Measurements from ENCODE around the gene LRRTM2. TPM values are rescaled to one million over a fixed set of nuclear protein-coding genes. Genes with fewer than 3 reads are reported as not detected.
"Not testable (repeated sequence)": the region's sequence is repeated elsewhere in the genome, so short reads cannot be mapped to it uniquely, and the experiment has no call there.

Gene LRRTM2
- total RNA-seq, 1 donor from 2014 or later = not detected

DNA sequence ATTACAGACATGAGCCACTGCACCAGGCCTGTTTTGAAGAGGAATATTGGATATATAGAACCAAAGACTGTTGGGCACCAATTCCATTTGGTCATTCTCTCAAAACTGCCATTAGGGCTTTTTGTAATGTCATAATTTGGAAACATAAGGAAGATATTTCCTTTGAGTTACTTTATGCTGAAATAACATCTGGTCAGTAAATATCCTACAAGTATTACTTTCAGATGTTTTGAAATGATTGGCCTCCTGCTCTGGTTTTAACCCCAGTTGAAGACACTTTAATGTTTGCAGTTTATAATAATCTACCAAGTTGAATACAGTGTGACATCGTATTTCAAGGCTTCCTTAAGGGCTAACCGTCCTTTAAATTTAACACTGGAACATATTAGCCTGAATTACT is 33.6 kb downstream of the LRRTM2 start:
- ATAC-seq (no peak), DNase-seq (ENCODE audit: low spot score) (no peak)

DNA sequence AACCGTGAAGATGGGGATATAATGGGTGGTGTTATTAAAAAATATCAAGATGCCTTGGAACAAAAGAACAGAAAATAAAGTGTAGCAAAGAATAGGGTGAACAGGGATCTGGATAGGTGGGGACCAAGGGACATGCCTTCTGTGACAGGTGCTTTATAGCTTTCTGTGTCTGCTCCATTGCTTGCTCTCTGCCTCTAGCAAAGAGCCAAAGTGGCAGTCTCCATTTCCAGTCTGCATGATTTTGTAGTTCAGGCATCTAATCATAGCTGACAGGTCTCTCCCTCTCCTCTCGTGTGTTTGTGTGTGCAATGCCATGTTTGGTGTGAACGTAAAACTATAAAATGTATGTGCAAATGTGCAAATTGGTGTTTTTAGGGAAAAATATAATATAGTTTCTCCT is 35.0 kb downstream of the LRRTM2 start:
- no peak for DNase-seq (ENCODE audit: low spot score)
- no peak for ATAC-seq

DNA sequence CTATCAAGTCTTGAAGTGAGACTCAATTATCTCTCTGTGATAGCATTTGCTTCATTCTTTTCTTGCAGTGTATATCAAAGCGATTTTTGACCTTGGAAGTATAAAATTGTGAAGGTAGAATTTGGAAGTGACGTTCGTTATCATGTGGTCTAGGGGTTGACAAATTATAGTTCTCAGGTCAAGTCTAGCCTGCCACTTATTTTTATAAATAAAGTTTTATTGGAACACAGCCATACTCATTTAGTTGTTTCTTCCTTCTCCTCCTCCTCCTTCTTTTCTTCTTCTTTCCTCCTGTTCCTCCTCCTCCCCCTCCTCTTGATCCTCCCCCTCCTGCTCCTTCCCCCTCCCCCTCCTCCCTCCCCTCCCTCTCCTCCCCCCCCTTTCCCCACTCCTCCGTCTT is 38.0 kb downstream of the LRRTM2 start:
- DNase-seq (ENCODE audit: low spot score) = no peak
- ATAC-seq = no peak

DNA sequence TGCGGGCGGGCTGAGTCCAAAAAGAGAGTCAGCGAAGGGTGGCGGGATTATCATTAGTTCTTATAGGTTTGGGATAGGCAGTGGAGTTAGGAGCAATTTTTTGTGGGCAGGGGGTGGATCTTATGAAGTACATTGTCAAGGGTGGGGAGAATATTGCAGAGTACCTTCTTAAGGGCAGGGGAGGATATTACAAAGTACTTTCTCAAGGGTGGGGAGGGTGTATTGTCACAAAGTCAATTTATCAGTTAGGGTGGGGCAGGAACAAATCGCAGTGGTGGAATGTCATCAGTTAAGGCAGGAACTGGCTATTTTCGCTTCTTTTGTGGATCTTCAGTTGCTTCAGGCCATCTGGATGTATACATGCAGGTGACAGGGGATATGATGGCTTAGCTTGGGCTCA is 40.3 kb downstream of the LRRTM2 start:
- not testable (repeated sequence) for DNase-seq (ENCODE audit: low spot score); ATAC-seq

DNA sequence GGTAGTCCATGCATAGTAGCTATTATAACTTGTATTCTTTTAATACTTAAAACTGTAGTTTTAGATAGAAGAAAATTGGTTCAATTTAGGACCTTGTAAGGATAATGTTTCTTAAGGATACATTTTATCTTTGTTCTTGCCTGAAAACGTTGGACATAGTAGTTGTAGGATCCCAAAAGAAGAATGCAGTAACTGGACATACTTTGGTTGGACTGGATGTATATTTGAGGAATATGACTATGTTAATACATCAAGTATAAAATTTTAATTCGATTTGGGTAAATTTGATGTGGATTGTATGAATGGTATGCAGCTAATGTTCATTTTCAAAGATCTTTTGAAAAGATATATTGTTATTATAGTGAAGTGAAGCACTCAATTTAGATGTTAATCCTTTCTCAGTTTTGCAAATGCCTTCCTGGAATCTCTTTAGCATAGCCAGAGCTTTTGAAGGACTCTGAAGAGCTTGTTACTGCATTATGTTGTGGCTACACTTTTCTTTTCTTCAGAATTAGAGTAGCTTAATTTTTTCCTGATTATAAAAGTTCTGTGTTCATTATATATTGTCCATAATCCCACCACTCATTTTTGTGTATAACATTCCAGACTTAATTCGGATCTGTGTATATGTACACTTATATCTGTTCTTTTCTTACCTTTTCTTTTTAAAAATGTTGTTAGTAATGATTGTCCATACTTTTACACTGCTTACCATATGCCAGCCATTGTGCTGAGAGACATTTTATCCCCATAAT is 41.2 kb downstream of the LRRTM2 start:
- ATAC-seq (no peak), DNase-seq (ENCODE audit: low spot score) (no peak)

DNA sequence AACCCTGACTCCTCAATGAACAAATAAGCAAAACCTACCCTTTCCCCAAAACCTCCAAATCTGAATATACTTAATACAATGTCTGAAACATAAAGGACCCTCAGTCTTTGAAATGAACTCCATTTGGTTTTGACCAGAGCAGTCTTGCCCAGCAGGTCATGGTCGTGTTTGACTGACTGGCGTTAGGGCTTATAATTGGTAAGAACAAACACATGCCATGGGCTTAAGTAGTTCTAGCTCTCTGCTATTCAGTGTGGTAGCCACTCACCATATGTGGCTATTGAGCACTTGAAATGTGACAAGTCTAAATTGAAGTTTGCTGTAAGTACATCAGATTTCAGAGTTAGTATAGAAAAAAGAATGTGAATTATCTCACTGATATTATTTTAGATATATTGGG is 42.1 kb downstream of the LRRTM2 start:
- DNase-seq (ENCODE audit: low spot score) (no peak), ATAC-seq (no peak)

DNA sequence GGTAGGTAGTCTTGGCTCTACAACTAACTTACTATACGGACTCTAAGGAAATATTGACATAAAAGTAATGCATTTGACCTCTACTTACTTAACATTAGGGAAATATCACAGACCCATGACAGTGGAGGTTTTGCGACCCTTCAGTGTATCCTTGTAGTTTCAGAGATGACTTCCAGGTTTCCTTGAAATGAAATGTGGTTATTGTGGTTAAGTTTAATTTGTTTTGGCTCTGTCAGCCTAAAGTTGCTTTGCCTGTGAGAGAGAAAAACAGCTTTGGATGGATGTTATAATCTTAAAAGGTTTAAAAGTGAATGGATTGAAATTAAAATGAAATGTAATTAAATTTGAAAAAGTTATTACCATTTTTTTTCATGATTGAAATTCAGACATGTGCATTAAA is 42.9 kb downstream of the LRRTM2 start:
- DNase-seq (ENCODE audit: low spot score) (no peak), ATAC-seq (no peak)

DNA sequence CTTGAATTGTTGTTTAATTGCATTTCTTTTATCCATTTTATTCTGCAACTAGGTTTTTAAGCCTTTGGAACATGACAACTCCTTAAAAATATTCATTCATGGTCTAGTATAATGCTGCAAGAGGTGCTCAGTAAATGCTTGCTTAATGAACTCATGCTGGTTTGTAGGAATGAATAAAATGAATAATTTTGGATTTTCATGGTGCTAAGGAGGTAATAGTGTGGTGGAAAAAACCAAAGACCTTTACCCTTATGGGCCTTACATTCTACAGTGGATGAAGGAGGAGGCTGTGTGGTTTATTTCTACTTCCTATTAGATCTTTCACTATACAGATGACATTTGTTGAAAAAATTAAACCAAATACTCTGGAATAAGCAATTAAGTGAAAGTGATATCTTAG is 43.4 kb downstream of the LRRTM2 start:
- DNase-seq (ENCODE audit: low spot score) = no peak
- ATAC-seq = no peak

DNA sequence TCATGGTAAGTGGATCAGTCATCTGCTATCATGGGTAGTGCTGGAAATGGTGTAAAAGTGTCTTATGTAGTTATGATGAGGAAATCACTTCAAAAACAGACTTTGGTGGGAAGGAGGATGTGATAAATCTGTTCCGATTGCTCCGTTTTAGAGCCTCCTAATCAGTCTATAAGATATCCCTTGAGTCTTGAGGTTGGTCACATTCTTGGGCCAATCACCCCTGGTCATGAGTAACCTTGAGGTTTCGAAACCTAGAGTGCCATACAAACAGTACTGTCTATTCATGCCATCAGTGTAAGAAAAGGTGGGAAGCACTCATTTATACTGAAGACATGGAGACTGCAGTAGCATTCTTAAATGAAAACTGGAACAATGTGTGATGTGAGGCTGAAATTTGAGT is 45.8 kb downstream of the LRRTM2 start:
- ATAC-seq (no peak), DNase-seq (ENCODE audit: low spot score) (no peak)

DNA sequence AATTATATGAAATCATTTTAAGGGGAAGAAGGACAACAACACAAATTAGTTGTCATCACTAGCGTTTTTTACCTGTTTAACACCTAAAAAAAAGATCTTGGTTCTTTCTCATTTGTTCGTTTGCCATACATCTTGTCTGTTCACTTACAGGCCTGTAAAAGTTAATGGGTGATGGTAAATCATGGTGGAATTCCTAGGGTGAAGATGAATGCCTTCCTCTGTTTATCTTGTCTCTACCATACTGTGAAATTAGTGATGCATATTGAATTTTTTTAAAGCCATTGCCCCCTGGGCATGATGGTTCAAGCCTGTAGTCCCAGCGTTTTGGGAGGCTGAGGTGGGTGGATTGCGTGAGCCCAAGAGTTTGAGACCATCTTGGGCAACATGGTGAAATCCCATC is 46.6 kb downstream of the LRRTM2 start:
- ATAC-seq (no peak), DNase-seq (ENCODE audit: low spot score) (no peak)

DNA sequence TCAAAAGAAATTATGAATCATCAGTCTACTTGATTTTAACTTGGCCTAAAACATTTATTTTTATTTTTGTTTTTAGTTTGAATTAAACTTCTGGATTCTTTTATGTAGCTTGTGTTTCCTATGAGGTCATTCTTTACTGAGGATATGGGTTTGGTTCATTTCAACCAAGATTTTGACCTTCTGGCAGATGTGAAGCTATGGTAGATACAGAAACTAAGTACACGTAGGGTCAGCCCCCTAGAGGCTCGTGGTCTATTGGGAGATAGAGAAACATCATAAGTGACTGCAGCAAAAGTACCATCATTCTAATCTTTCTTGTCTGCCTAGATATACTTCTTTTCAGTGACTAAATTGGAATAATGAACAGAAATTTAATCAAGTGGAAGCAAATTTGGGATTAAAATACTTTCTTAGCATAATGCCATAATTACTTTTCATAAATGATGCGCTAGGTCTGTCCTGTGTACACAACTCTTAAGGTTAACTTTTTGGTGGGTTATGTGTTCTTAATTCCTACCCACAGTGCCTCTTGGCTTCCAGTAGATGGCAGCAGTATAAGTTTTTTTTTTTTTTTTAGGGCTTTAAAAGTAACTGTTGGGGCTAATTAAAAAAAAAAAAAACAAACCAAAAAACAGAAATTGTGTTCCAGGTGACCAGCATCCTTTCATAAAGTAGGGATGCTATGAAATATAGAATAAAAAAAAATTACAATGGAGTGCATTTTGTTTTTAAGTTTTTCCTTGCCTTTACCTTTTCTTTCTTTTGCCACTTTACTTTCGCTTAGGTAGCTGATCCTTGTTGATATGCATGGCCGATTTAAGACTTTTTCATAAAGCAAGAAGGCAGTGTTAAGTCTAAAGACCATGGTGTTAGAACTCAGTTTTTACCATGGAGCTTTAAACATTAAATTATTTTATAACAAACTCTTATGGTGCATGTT is 49.9 kb downstream of the LRRTM2 start:
- ATAC-seq = peak; percentile 70

DNA sequence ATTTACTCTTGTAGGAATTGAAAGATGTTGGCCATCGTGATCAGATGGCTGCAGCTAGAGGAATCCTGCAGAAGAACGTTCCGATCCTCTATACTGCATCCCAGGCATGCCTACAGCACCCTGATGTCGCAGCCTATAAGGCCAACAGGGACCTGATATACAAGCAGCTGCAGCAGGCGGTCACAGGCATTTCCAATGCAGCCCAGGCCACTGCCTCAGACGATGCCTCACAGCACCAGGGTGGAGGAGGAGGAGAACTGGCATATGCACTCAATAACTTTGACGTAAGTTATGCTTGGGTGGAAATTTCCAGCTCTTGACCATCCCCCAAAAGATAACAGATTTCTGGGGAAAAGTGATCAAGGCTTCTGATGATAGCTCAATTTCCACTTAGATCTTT is 50.6 kb downstream of the LRRTM2 start:
- DNase-seq (ENCODE audit: low spot score) (no peak), ATAC-seq (no peak)

More for the DNA sequence above, 49.9 kb downstream of the LRRTM2 start:
- DNase-seq (ENCODE audit: low spot score) = no peak

DNA sequence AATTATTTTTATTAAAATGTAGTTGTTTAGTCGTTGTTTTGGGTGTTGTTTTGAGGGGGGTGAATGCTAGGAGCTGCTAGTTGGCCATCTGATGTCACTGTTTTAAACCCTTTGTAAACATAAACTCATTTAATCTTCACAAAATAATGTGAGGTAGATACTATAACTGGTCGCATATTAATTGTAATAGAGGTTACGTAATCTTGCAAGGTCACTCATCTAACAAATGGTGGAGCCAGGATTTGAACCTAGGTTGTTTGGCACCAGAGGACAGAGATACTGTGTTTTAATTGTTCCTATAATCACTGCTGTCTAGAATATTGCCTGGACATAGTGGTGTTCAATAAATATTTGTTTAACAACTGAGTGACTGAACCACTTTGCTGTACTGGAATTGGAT is 54.4 kb downstream of the LRRTM2 start:
- no peak for ATAC-seq
- no peak for DNase-seq (ENCODE audit: low spot score)

DNA sequence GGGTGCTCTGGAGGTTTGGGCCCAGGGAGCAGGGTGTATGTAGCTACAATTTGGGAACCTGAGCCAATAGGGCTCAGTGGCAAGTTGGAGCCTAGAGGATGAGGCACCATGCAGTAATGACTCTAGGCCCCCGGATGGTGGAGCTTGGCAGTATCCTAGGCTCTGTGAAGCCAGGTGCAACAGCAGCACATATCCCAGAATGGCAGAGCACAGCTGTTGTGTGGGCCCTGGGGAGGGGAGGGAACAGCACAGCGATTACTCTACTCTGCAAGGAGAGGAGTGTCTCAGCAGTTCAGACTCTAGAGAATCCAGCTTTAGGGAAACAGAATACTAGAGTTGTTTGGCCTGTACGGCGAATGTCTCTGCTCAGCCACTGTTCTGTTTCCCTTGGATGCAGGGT is 56.1 kb downstream of the LRRTM2 start:
- DNase-seq (ENCODE audit: low spot score) = no peak
- no peak for ATAC-seq

Other genes starting within 250 kb of the LRRTM2 start
- gene CTNNA1, start 121.9 kb downstream of the LRRTM2 start, total RNA-seq = 116 TPM

Measured in left lobe of liver (tissue), 2 donors.